ENCODE measurements around the gene COX4I1. TPM values are rescaled to one million over a fixed set of nuclear protein-coding genes. Genes with fewer than 3 reads are reported as not detected.

Gene COX4I1
- total RNA-seq, 1 experiment from 2014 or later: 814 TPM

DNA sequence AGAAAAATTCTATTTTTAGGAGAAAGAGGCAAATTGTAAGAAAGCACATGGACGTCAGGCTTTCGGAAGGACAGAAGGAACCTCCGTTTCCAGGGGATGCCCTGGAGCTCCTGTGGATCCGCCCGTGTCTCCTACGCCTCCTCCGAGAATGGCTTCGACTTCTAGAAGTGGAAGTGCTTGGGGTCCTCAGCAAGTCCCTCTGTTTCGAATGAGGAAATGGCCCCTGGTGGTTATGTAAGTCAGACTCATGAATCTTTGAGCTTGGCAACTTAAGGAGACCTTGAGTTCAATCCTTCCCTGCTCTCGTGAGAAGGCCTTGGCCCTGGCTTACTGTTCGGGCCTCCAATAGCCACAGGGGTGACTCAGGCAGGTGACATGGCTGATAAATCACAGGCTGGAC is 38.9 kb downstream of the COX4I1 start:
- CTCF ChIA-PET: interaction anchor here (1.0 kb wide), 1 partner anchor 17 kb away, joined by 4 read pairs; no protein-coding TSS in a partner anchor
- Mint-ChIP-seq H3K9me3 (ENCODE audit: unreplicated experiment) (peaks cover 18% of the 10 kb centered on the region), H3K4me3 (ENCODE audit: unreplicated experiment) (no peak overlapping the region), H3K4me1 (ENCODE audit: low read depth, unreplicated experiment) (no peaks in the 10 kb centered on the region), H3K27me3 (ENCODE audit: insufficient read depth, unreplicated experiment) (no peaks in the 10 kb centered on the region), H3K36me3 (ENCODE audit: insufficient read depth, unreplicated experiment) (no peaks in the 10 kb centered on the region), H3K27ac (ENCODE audit: unreplicated experiment) (no peak overlapping the region)
- no peak for DNase-seq
- Histone ChIP-seq H3K4me3 (ENCODE audit: low read depth, low read length) (no peak overlapping the region), H3K9me3 (peaks cover 5% of the 10 kb centered on the region; the same call in 1 of the 2 replicates), H3K36me3 (ENCODE audit: control insufficient read depth, insufficient read depth, low read length) (no peaks in the 10 kb centered on the region), H3K27me3 (replicated peaks; ENCODE audit: control insufficient read depth, insufficient read depth, low read length) (no peaks in the 10 kb centered on the region), H3K4me1 (no peaks in the 10 kb centered on the region)
- TF ChIP-seq, protein P1, sequence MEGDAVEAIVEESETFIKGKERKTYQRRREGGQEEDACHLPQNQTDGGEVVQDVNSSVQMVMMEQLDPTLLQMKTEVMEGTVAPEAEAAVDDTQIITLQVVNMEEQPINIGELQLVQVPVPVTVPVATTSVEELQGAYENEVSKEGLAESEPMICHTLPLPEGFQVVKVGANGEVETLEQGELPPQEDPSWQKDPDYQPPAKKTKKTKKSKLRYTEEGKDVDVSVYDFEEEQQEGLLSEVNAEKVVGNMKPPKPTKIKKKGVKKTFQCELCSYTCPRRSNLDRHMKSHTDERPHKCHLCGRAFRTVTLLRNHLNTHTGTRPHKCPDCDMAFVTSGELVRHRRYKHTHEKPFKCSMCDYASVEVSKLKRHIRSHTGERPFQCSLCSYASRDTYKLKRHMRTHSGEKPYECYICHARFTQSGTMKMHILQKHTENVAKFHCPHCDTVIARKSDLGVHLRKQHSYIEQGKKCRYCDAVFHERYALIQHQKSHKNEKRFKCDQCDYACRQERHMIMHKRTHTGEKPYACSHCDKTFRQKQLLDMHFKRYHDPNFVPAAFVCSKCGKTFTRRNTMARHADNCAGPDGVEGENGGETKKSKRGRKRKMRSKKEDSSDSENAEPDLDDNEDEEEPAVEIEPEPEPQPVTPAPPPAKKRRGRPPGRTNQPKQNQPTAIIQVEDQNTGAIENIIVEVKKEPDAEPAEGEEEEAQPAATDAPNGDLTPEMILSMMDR (IDR thresholded peaks at IDR 0.05; ENCODE audit: insufficient read depth in 1 of 2, low read depth in 1 of 2, low read length in 1 of 2, severe bottlenecking in 1 of 2, unreplicated experiment in 1 of 2): no peak
- no TSS peak for BruUV-seq (replicated peaks)
- POLR2A ChIA-PET: no interaction called here
- intact Hi-C loops (cut with micrococcal nuclease; ENCODE audit: unreplicated experiment): no loop called here

- Mint-ChIP-seq H3K36me3 (ENCODE audit: insufficient read depth, unreplicated experiment) (no peaks in the 10 kb centered on the region), H3K4me3 (ENCODE audit: unreplicated experiment) (no peak overlapping the region), H3K27ac (ENCODE audit: unreplicated experiment) (no peak overlapping the region), H3K4me1 (ENCODE audit: low read depth, unreplicated experiment) (no peaks in the 10 kb centered on the region), H3K9me3 (ENCODE audit: unreplicated experiment) (peaks cover 18% of the 10 kb centered on the region), H3K27me3 (ENCODE audit: insufficient read depth, unreplicated experiment) (no peaks in the 10 kb centered on the region)
- DNase-seq: no peak
- peaks cover 5% of the 10 kb centered on the region; the same call in 1 of the 2 replicates for H3K9me3 ChIP-seq
- no peak overlapping the region for H3K4me3 ChIP-seq (ENCODE audit: low read depth, low read length)
- H3K36me3 ChIP-seq (ENCODE audit: control insufficient read depth, insufficient read depth, low read length): no peaks in the 10 kb centered on the region
- BruUV-seq (replicated peaks): no TSS peak
- TF ChIP-seq, protein P1 (IDR thresholded peaks at IDR 0.05; ENCODE audit: insufficient read depth in 1 of 2, low read depth in 1 of 2, low read length in 1 of 2, severe bottlenecking in 1 of 2, unreplicated experiment in 1 of 2): no peak
- CTCF ChIA-PET: no interaction called here
- H3K4me1 ChIP-seq: no peaks in the 10 kb centered on the region
- POLR2A ChIA-PET: no interaction called here
- intact Hi-C loops (cut with micrococcal nuclease; ENCODE audit: unreplicated experiment): no loop called here
- H3K27me3 ChIP-seq (replicated peaks; ENCODE audit: control insufficient read depth, insufficient read depth, low read length): no peaks in the 10 kb centered on the region
Measured at GRCh38 chr16:85838876-85839585, 39.5 kb downstream of the COX4I1 start.

DNA sequence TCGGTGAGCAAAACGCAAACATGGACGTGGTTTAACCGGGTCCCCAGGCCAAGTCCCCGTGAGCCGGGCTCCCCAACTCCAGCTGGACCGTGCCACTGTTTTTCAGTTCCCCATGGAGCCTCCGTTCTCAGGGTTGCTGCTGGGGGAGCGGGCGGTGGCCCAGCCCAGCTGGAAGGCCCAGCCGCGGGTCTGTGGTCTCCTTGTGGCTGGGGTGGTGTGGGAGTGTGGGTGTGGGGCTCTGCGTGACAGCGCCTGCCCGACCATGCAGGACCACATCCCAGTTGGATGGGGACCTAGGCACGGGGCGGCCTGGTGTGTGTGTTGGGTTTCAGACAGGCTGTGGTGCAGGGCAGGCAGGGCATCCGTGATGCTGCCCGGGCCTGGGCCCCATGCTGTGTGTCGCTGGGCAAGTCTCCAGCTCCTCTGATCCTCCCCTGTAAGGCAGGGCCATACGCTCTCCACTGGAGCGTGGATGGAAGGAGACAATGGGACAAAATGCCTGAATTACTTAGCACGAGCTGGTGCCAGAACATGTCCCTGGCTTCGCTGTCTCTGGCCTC is 40.3 kb downstream of the COX4I1 start:
- intact Hi-C loops (cut with micrococcal nuclease; ENCODE audit: unreplicated experiment): no loop called here
- Mint-ChIP-seq H3K36me3 (ENCODE audit: insufficient read depth, unreplicated experiment) (peaks cover 2% of the 10 kb centered on the region), H3K27ac (ENCODE audit: unreplicated experiment) (no peak overlapping the region), H3K27me3 (ENCODE audit: insufficient read depth, unreplicated experiment) (no peaks in the 10 kb centered on the region), H3K4me1 (ENCODE audit: low read depth, unreplicated experiment) (peaks cover 4% of the 10 kb centered on the region), H3K9me3 (ENCODE audit: unreplicated experiment) (peaks cover 17% of the 10 kb centered on the region), H3K4me3 (ENCODE audit: unreplicated experiment) (no peak overlapping the region)
- H3K9me3 ChIP-seq: peaks cover 5% of the 10 kb centered on the region; the same call in 1 of the 2 replicates
- no peaks in the 10 kb centered on the region for H3K4me1 ChIP-seq
- no peaks in the 10 kb centered on the region for H3K27me3 ChIP-seq (replicated peaks; ENCODE audit: control insufficient read depth, insufficient read depth, low read length)
- DNase-seq: no peak
- TF ChIP-seq, protein P1 (IDR thresholded peaks at IDR 0.05; ENCODE audit: insufficient read depth in 1 of 2, low read depth in 1 of 2, low read length in 1 of 2, severe bottlenecking in 1 of 2, unreplicated experiment in 1 of 2): no peak
- CTCF ChIA-PET: interaction anchor here (0.6 kb wide), 1 partner anchor 148 kb away, joined by 3 read pairs; no protein-coding TSS in a partner anchor
- H3K36me3 ChIP-seq (ENCODE audit: control insufficient read depth, insufficient read depth, low read length): no peaks in the 10 kb centered on the region
- BruUV-seq (replicated peaks): no TSS peak
- no peak overlapping the region for H3K4me3 ChIP-seq (ENCODE audit: low read depth, low read length)
- POLR2A ChIA-PET: no interaction called here
